Airway epithelial cell (primary cell): ENCODE measurements around the gene DYRK1B. TPM values are rescaled to one million over a fixed set of nuclear protein-coding genes. Genes with fewer than 3 reads are reported as not detected.

ENCODE experiments used
- total RNA-seq: library from RNA; depleted of rRNA; stranded (reverse); fragments of >200 nt; gene quantifications from 2 replicates; pipeline ENCODE4 v1.2.3, GENCODE V29; 2015

DYRK1B gene
- 13.5 and 14.0 TPM in 2 replicates for total RNA-seq

DNA sequence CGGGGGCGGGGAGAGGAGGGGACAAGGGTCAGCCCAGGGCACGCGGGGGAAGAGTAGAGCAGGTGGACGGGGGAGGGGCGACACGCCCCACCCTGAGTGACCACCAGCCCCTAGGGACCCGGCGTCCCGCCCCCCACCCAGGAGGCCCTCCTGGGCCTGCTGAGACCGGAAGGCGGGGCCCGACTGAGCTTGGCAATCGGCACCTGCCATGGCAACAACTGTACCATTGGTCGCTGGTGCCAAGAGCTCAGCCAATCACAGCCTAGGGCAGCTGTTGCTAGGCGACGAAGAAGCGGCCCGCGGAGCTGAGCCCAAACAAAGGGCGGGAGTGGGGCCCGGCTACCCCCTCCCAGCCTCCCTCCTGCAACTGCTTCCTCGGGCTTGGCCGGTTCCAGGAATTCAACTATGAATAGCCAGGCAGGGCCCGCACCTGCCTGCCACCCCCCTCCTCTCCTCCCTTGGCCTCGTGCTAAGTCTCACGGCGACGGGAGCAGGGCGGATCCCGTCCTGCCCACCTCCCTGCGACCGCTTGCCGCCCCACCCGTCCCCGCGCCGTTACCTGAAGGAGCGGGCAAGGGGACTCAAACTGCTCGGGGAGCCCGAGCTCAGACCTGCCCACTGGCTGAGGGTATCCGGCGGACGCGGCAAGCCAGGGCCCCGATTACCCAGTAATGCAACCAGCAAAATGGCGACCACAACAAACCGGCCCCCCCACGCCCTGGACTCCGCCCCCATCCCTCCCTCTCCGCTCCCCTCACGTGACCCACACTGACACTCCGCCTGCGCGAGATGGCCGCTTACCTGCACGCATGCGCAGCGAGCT, at the start of gene DYRK1B:
TSS of gene DYRK1B (minus strand) at position 699 of the 823 bp plus-strand sequence. CDS start 2,295 bp downstream, outside the sequence.

DNA sequence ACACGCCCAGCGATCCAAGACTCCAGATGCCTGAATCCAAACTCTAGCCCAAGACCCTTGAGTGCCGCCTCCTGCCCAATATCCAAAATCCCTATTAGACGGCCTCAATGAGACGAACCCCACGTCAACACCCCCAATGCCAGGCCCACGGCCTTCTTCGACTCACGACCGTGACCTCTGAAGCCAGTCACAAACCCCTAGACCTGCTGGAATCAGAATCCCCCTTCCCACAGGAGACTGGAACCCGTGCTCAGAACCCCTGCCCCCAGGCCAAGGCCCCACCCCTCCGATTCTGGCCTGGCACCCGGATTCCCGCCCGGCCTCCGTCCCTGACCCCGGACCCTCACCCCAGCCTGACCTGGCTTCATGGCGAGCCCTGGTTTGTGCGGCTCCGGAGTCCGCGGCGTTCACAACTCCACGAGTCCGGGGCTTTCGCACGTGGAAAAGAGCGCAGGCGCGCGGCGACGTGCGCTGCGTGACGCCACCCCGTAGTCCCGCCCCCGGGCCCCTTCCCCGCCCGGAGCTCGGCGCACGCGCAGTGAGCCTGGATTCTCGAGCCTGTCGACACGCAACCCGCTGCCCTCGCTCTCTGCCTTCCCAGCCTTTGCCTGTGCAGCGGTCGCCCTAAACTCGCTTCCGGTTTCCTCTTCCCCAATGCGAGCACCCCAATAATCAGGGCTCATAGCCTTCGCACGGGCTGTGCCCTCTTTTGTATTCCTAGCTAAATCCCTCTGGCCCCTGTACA, 12.1 kb upstream of the DYRK1B start, which contains the start of gene FBL:
TSS of gene FBL (minus strand) at position 447 of the 745 bp plus-strand sequence. CDS start at position 368, 79 bp downstream.

DNA sequence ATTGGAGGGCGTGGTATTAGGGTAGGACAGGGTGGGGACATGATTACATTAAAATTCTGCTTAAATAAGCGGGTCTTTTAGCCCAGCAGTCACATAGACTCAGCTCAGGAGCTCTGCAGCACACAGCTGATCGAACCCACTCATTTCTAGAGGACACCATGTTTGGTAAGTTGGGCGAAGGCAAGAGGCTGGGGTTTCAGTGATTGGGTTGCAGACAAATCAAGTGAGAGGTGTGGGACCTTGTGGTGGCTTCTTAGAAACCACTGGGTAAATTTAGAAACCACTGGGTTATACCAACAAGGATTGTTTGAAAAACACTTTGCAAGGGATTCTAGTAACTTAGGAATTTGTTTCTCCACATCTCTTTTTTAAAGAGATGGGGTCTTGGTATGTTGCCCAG, 55.2 kb downstream of the DYRK1B start, which contains the start of gene LEUTX:
TSS of gene LEUTX (plus strand) at position 92 of the 400 bp plus-strand sequence. CDS start at position 159, 67 bp downstream.

Other genes starting within 250 kb of the DYRK1B start
- not detected in 2 replicates for gene LGALS13, start 231.6 kb downstream of the DYRK1B start, total RNA-seq
- not detected in 2 replicates for gene LGALS16, start 178.2 kb downstream of the DYRK1B start, total RNA-seq
- not detected in 2 replicates for gene LGALS14, start 129.7 kb downstream of the DYRK1B start, total RNA-seq
- not detected in 2 replicates for gene CLC, start 96.1 kb downstream of the DYRK1B start, total RNA-seq
- not detected in 2 replicates for gene LEUTX, start 55.3 kb downstream of the DYRK1B start, total RNA-seq
- 215 and 226 TPM in 2 replicates for gene FBL, start 12.2 kb upstream of the DYRK1B start, total RNA-seq
- gene FCGBP, start 100.5 kb upstream of the DYRK1B start, total RNA-seq: 0.23 and 0.49 TPM in 2 replicates
- gene PSMC4, start 137.0 kb upstream of the DYRK1B start, total RNA-seq: 111 and 129 TPM in 2 replicates
- gene ZNF546, start 162.9 kb upstream of the DYRK1B start, total RNA-seq: 0.09 and 0.78 TPM in 2 replicates
- gene ZNF780B, start 222.1 kb upstream of the DYRK1B start, total RNA-seq: 2.1 and 3.1 TPM in 2 replicates